Measurements from ENCODE around the gene ACTN4. TPM values are rescaled to one million over a fixed set of nuclear protein-coding genes. Genes with fewer than 3 reads are reported as not detected.

ACTN4 gene
- total and polyA plus RNA-seq, 10 of the 15 experiments (the other 5 are each of a cell fraction or from before 2014, with no cell fraction given), result 2.4 to 293 (median 72.5) TPM

- no TSS peak for BruUV-seq (replicated peaks)
- in situ Hi-C loops (cut with MboI) (no loop called here), intact Hi-C loops (cut with micrococcal nuclease; ENCODE audit: unreplicated experiment) (no loop called here)
- POLR2A ChIA-PET, result interaction anchor here (0.8 to 1.0 kb wide), 2 partner anchors 19 to 53 kb away, joined by 4 read pairs; partner anchors contain the start of gene EIF3K
- Histone ChIP-seq H3K4me1 (ENCODE audit: control insufficient read depth, insufficient read depth, low read length) (peaks cover 51% of the 10 kb centered on the region), H3K4me2 (ENCODE audit: control insufficient read depth, insufficient read depth) (no peak overlapping the region), H2AFZ (ENCODE audit: control insufficient read depth, low read depth, low read length) (no peak overlapping the region), H3K27me3 (replicated peaks in 1 of 2; ENCODE audit: control insufficient read depth in 2 of 2, insufficient read depth in 2 of 2, low read length in 1 of 2) (no peaks in the 10 kb centered on the region), H3K79me2 (ENCODE audit: control insufficient read depth, insufficient read depth, low read length) (peaks cover 73% of the 10 kb centered on the region), H3K36me3 (ENCODE audit: control insufficient read depth in 2 of 2, insufficient read depth in 2 of 2, low read length in 1 of 2) (peaks cover 3 to 5% of the 10 kb centered on the region in 2 experiments), H3K9ac (ENCODE audit: control insufficient read depth, insufficient read depth, low read length) (no peak overlapping the region), H4K20me1 (ENCODE audit: control insufficient read depth, insufficient read depth) (no peaks in the 10 kb centered on the region), H3K4me3 (no peak overlapping the region), H3K27ac (ENCODE audit: control insufficient read depth, insufficient read depth) (no peak overlapping the region), H3K9me3 (replicated peaks; ENCODE audit: control insufficient read depth, insufficient read depth, low read length) (no peaks in the 10 kb centered on the region)
- ATAC-seq (no peak), FAIRE-seq (no peak), DNase-seq (ENCODE audit: low read depth, low spot score) (no peak)
- CTCF ChIA-PET, result interaction anchor here (1.2 kb wide), 1 partner anchor 11 kb away, joined by 4 read pairs; no protein-coding TSS in a partner anchor
- SMC1A ChIA-PET (ENCODE audit: uncharacterized antibody, unreplicated experiment), result interaction anchor here (0.9 to 1.5 kb wide), 2 partner anchors 11 to 12 kb away, joined by 3 read pairs; no protein-coding TSS in a partner anchor
- WGBS (ENCODE audit: insufficient coverage, insufficient replicate concordance, low lambda C conversion rate, missing lambda C conversion rate), result 100% methylated on average over 4 of the region's 4 CpGs
- RAD21 ChIA-PET (ENCODE audit: unreplicated experiment), result no interaction called here
- no peak for TF ChIP-seq EED (IDR thresholded peaks at IDR 0.05; ENCODE audit: low read depth)
- TF ChIP-seq ZNF24 (IDR thresholded peaks at IDR 0.05), result no peak
- TF ChIP-seq HDGF (IDR thresholded peaks at IDR 0.05), result no peak
- no peak for TF ChIP-seq SIN3A (IDR thresholded peaks at IDR 0.05; ENCODE audit: low read depth, low read length)
- no peak for TF ChIP-seq BCL11A (IDR thresholded peaks at IDR 0.05; ENCODE audit: low read depth, low read length)
- no peak for TF ChIP-seq HSF1 (IDR thresholded peaks at IDR 0.05; ENCODE audit: low read depth, low read length)
Measured at GRCh38 chr19:38671654-38672053, 24.2 kb downstream of the ACTN4 start.

- no peaks in the 10 kb centered on the region for H3K27me3 ChIP-seq (replicated peaks in 1 of 2; ENCODE audit: control insufficient read depth in 2 of 2, insufficient read depth in 2 of 2, low read length in 1 of 2)
- ChIA-PET CTCF (interaction anchor here (0.7 kb wide), 1 partner anchor 155 kb away, joined by 4 read pairs; no protein-coding TSS in a partner anchor), SMC1A (ENCODE audit: uncharacterized antibody, unreplicated experiment) (no interaction called here), POLR2A (interaction anchor here (0.6 kb wide), 1 partner anchor 119 kb away, joined by 5 read pairs; no protein-coding TSS in a partner anchor), RAD21 (ENCODE audit: unreplicated experiment) (no interaction called here)
- peaks cover 3 to 6% of the 10 kb centered on the region in 2 experiments for H3K36me3 ChIP-seq (ENCODE audit: control insufficient read depth in 2 of 2, insufficient read depth in 2 of 2, low read length in 1 of 2)
- no peak overlapping the region for H2AFZ ChIP-seq (ENCODE audit: control insufficient read depth, low read depth, low read length)
- 99% methylated on average over 4 of the region's 4 CpGs for WGBS (ENCODE audit: insufficient coverage, insufficient replicate concordance, low lambda C conversion rate, missing lambda C conversion rate)
- no peak overlapping the region for H3K4me2 ChIP-seq (ENCODE audit: control insufficient read depth, insufficient read depth)
- BruUV-seq (replicated peaks), result no TSS peak
- H3K79me2 ChIP-seq (ENCODE audit: control insufficient read depth, insufficient read depth, low read length), result peaks cover 69% of the 10 kb centered on the region
- in situ Hi-C loops (cut with MboI), result no loop called here
- no peaks in the 10 kb centered on the region for H3K9me3 ChIP-seq (replicated peaks; ENCODE audit: control insufficient read depth, insufficient read depth, low read length)
- TF ChIP-seq NR2F1 (conservative IDR thresholded peaks at IDR 0.05) (no peak), FOXM1 (IDR thresholded peaks at IDR 0.05; ENCODE audit: low read depth, low read length) (no peak), IKZF1 (conservative IDR thresholded peaks at IDR 0.05) (no peak), TCF7 (IDR thresholded peaks at IDR 0.05; ENCODE audit: borderline replicate concordance) (no peak)
- peaks cover 51% of the 10 kb centered on the region for H3K4me1 ChIP-seq (ENCODE audit: control insufficient read depth, insufficient read depth, low read length)
- ATAC-seq (no peak), FAIRE-seq (no peak), DNase-seq (ENCODE audit: low read depth, low spot score) (no peak)
- H3K27ac ChIP-seq (ENCODE audit: control insufficient read depth, insufficient read depth), result no peak overlapping the region; the same call in 1 of the 2 replicates
- H3K4me3 ChIP-seq, result no peak overlapping the region
- no peaks in the 10 kb centered on the region for H4K20me1 ChIP-seq (ENCODE audit: control insufficient read depth, insufficient read depth)
- intact Hi-C loops (cut with micrococcal nuclease; ENCODE audit: unreplicated experiment), result no loop called here
- no peak overlapping the region for H3K9ac ChIP-seq (ENCODE audit: control insufficient read depth, insufficient read depth, low read length)
Measured at GRCh38 chr19:38673030-38673429, 25.6 kb downstream of the ACTN4 start.

Data from GM12878 (cell line).